Mesodermal cell (in vitro differentiated cells): ENCODE results near the gene CUEDC2.

Source experiments
- H3K27ac ChIP-seq: 2 replicates; pipeline ENCODE4 v1.7.0; 2013; ENCODE audit warnings: mild to moderate bottlenecking, low read depth, low read length, moderate library complexity; ENCODE audit not compliant: severe bottlenecking
- H3K36me3 ChIP-seq: 2 replicates; pipeline ENCODE4 v1.7.1; 2013; ENCODE audit warnings: mild to moderate bottlenecking, low read length, moderate library complexity; ENCODE audit not compliant: control insufficient read depth, insufficient read depth
- H3K4me1 ChIP-seq: one replicate; pipeline ENCODE4 v1.7.1; 2013; ENCODE audit warnings: mild to moderate bottlenecking, low read length; ENCODE audit not compliant: insufficient read depth, control insufficient read depth, poor library complexity, severe bottlenecking
- H3K4me3 ChIP-seq: 2 replicates; pipeline ENCODE4 v1.7.0; 2013; ENCODE audit warnings: low read length, control low read depth, mild to moderate bottlenecking; ENCODE audit not compliant: insufficient read depth, poor library complexity, severe bottlenecking; ENCODE audit errors: extremely low read depth
- H3K9me3 ChIP-seq: 2 replicates; pipeline ENCODE4 v1.7.1; 2013; ENCODE audit warnings: mild to moderate bottlenecking, low read length, moderate library complexity; ENCODE audit not compliant: control insufficient read depth
- whole genome bisulfite sequencing, 2 experiments: methylation state at CpG; one replicate each; pipeline ENCODE4 v1.1.5; 2013; ENCODE audit warnings: missing lambda C conversion rate in 2 of 2; ENCODE audit not compliant: insufficient coverage in 2 of 2; 5-methylcytosine and 5-hydroxymethylcytosine counted together

CUEDC2 gene

DNA sequence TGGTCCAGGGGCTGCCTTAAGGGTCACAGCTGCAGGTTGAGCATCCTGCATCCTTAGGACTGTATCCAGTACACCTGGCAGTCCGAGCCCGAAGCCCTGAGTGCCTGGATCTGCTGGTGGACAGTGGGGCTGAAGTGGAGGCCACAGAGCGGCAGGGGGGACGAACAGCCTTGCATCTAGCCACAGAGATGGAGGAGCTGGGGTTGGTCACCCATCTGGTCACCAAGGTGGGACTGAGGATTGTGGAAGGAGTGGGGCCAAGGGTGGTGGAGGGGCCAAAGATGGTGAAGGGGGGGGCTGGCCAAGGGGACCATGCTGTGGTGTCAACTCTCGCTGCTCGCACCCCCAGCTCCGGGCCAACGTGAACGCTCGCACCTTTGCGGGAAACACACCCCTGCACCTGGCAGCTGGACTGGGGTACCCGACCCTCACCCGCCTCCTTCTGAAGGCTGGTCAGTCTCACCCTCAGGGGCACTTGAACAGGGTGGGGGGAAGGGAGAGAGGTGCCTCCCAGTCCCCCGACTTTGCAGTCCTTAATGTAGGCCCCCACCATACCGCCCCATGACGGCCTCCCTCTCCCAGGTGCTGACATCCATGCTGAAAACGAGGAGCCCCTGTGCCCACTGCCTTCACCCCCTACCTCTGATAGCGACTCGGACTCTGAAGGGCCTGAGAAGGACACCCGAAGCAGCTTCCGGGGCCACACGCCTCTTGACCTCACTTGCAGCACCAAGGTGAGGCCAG, 31.6 kb downstream of the CUEDC2 start:
- peaks cover 21% of the 10 kb centered on the region for H3K4me1 ChIP-seq
- H3K27ac ChIP-seq = no peak overlapping the region
- peaks cover 26% of the 10 kb centered on the region for H3K36me3 ChIP-seq
- H3K9me3 ChIP-seq = no peaks in the 10 kb centered on the region
- WGBS, 2 experiments = 95 to 98% methylated on average over 17 to 21 of the region's 22 CpGs
- H3K4me3 ChIP-seq = no peak overlapping the region

DNA sequence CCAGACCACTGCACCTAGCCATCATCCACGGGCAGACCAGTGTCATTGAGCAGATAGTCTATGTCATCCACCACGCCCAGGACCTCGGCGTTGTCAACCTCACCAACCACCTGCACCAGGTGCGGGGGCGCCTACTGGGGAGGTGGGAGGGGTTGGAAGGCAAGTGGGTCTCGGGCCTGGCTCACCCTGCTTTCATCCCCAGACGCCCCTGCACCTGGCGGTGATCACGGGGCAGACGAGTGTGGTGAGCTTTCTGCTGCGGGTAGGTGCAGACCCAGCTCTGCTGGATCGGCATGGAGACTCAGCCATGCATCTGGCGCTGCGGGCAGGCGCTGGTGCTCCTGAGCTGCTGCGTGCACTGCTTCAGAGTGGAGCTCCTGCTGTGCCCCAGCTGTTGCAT, 32.3 kb downstream of the CUEDC2 start:
- Histone ChIP-seq H3K4me3 (no peak overlapping the region), H3K9me3 (no peaks in the 10 kb centered on the region), H3K27ac (no peak overlapping the region), H3K4me1 (peaks cover 21% of the 10 kb centered on the region), H3K36me3 (peaks cover 26% of the 10 kb centered on the region)
- WGBS, 2 experiments = 94 to 97% methylated on average over 11 to 13 of the region's 17 CpGs

DNA sequence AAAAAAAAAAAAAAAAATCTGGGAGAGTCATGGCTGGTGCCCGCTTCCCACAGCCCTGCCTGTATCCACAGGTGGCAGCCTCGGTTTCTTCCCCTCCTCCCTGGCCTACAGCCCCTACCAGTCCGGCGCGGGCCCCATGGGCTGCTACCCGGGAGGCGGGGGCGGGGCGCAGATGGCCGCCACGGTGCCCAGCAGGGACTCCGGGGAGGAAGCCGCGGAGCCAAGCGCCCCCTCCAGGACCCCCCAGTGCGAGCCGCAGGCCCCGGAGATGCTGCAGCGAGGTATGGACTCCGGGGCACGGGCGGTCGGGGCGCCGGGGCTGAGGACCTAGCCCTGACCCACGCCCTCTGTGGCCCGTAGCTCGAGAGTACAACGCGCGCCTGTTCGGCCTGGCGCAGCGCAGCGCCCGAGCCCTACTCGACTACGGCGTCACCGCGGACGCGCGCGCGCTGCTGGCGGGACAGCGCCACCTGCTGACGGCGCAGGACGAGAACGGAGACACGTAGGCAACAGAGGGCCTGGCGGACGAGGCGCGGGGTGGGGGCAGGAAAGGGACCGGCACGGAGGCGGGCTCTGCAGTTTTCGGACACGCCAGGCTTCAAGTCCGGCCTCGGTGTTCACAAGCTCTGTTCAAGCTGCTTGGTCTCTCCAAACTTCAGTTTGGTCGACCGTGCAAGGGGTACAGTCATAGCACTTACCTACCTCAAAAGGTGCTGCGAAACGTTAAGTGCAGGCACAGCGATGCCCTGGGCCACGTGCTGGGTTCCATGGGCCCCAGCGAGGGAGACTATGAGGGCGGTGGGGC, 33.0 kb downstream of the CUEDC2 start:
- peak overlapping the region; percentile 49 for H3K27ac ChIP-seq
- H3K36me3 ChIP-seq = peaks cover 26% of the 10 kb centered on the region
- WGBS, 2 experiments = 8 to 9% methylated on average over 64 to 66 of the region's 72 CpGs
- no peaks in the 10 kb centered on the region for H3K9me3 ChIP-seq
- peak overlapping the region; percentile 40 for H3K4me3 ChIP-seq
- peaks cover 26% of the 10 kb centered on the region for H3K4me1 ChIP-seq

DNA sequence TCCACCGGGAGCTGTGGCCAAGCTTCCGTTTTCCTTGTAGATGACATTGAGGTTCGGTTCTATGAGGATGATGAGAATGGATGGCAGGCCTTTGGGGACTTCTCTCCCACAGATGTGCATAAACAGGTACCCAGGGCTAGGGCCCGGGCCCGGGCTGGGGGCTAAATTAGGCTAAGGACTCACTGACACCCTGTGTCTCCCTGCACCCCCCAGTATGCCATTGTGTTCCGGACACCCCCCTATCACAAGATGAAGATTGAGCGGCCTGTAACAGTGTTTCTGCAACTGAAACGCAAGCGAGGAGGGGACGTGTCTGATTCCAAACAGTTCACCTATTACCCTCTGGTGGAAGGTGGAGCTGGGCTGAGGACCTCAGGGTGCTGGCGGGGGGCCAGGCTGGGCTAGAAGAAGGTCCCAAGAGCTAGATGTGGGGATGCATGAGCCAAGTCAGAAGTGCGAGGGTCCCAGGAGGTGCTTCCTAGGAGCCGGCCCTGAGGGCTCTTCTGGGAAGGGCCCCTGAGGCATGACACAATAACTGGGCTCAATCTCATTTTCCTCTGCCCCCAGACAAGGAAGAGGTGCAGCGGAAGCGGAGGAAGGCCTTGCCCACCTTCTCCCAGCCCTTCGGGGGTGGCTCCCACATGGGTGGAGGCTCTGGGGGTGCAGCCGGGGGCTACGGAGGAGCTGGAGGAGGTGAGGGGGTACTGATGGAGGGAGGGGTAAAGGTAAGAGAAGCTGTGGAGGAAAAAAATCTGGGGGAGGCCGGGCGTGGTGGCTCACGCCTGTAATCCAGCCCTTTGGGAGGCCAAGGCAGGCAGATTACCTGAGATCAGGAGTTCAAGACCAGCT, 34.0 kb downstream of the CUEDC2 start:
- Histone ChIP-seq H3K4me3 (no peak overlapping the region), H3K27ac (no peak overlapping the region), H3K36me3 (peaks cover 26% of the 10 kb centered on the region), H3K9me3 (no peaks in the 10 kb centered on the region), H3K4me1 (peaks cover 26% of the 10 kb centered on the region)
- 95% methylated on average over 8 to 15 of the region's 21 CpGs for WGBS, 2 experiments

DNA sequence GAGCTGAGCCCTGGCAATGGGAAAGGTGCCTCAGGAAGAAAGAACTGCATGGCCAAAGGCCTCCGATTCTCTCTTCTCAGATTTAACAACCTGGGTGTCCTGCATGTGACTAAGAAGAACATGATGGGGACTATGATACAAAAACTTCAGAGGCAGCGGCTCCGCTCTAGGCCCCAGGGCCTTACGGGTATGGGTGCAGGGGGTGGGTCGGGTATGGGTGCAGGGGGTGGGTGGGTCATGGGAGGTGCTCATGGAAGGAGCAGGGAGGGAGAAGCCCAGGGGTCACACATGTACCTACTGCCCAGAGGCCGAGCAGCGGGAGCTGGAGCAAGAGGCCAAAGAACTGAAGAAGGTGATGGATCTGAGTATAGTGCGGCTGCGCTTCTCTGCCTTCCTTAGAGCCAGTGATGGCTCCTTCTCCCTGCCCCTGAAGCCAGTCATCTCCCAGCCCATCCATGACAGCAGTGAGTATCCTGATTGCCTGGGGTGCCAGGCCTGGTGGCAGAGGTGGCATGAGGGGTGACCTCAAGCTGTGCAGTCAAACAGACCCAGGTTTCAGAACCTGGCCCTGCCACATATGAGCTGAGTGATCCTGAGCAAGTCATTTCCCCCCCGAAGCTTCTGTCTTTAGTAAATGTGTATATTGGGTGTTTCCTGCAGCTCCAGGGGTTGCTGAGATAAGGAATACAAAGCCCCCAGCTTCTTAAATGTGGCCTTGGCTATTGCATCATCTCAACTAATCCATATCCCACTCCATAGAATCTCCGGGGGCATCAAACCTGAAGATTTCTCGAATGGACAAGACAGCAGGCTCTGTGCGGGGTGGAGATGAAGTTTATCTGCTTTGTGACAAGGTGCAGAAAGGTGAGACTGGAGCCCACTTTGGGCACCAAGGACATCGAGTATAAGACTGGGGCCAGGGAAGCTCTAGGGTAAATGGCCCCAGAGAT, 34.9 kb downstream of the CUEDC2 start:
- H3K4me3 ChIP-seq = no peak overlapping the region
- peaks cover 26% of the 10 kb centered on the region for H3K4me1 ChIP-seq
- H3K27ac ChIP-seq = no peak overlapping the region
- H3K9me3 ChIP-seq = no peaks in the 10 kb centered on the region
- peaks cover 26% of the 10 kb centered on the region for H3K36me3 ChIP-seq
- 98 to 100% methylated on average over 6 to 7 of the region's 14 CpGs for WGBS, 2 experiments

DNA sequence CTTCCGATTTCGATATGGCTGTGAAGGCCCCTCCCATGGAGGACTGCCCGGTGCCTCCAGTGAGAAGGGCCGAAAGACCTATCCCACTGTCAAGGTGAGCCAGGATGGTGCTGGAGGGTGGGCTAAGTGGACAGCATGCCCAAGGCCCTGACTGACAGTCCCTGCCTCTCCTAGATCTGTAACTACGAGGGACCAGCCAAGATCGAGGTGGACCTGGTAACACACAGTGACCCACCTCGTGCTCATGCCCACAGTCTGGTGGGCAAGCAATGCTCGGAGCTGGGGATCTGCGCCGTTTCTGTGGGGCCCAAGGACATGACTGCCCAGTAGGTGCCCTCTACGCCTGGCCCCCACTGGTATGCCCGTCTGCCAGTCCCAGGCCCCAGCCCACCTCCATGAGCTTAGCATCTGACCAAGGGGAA, 35.6 kb downstream of the CUEDC2 start:
- peak overlapping the region; percentile 71 for H3K4me3 ChIP-seq
- WGBS, 2 experiments = 94 to 95% methylated on average over 11 to 12 of the region's 12 CpGs

DNA sequence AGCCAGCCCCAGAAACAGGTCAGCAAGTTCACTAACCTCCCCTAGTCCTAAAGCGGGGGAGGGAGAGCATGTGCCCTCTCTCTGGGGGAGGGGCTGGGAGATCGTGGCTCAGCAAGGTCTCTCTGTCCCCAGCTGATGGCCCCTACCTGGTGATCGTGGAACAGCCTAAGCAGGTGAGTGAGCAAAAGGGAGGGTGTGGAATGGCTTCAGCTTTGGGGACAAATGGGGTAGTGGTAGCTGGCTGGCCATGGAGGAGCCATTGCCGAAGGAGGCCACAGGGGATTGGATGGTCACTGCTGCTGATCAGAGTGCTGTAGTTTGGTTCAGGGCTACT, 36.1 kb downstream of the CUEDC2 start:
- H3K4me3 ChIP-seq = peak overlapping the region; percentile 71
- H3K36me3 ChIP-seq = peaks cover 21% of the 10 kb centered on the region
- H3K27ac ChIP-seq = no peak overlapping the region
- H3K4me1 ChIP-seq = peaks cover 13% of the 10 kb centered on the region
- H3K9me3 ChIP-seq = no peaks in the 10 kb centered on the region
- WGBS, 2 experiments = 73% methylated on average over 2 of the region's 4 CpGs; no CpG with 5 or more reads in 1 of the 2 experiments

More for the DNA sequence above, 35.6 kb downstream of the CUEDC2 start:
- Histone ChIP-seq H3K36me3 (peaks cover 26% of the 10 kb centered on the region), H3K9me3 (no peaks in the 10 kb centered on the region), H3K4me1 (peaks cover 18% of the 10 kb centered on the region), H3K27ac (no peak overlapping the region)

DNA sequence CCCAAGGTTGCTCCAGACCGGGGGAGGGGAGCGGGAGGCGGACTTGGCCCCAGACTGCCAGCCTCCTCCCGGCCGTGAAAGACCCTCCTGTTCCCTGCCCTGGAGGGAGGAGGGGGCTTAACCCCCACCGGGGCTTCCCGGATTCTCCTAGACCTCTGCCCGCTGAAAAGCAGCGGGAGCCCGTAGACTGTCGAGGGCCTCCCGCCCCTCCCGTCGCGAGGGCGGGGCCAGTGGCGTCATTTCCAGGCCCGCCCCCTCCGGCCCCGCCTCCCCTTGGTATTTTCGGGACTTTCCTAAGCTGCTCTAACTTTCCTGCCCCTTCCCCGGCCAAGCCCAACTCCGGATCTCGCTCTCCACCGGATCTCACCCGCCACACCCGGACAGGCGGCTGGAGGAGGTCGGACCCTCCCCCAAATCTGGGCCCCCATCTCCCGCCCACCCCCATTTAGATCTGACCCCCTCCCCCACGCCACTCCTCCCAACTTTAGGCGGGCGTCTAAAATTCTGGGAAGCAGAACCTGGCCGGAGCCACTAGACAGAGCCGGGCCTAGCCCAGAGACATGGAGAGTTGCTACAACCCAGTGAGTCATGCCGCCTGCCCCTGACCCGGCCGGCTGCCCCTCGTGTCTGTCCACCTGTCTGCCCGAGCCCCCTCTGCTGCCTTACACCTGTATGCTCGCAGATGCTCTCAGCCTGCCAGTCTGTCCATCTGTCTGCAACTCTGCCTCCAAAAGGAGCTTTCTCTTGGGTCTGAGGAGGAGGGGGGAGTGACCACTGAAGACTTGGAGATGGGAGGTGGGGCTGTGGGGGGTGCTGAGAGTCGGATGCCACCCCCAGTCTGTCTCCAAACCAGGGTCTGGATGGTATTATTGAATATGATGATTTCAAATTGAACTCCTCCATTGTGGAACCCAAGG, 36.7 kb downstream of the CUEDC2 start, which contains the start of gene NFKB2:
NFKB2 (plus strand) TSS at position 306 of the 917 bp plus-strand sequence; CDS start at position 561, 255 bp downstream.
- H3K4me1 ChIP-seq = peaks cover 11% of the 10 kb centered on the region
- H3K27ac ChIP-seq = peak within 1 kb of the TSS; percentile 73
- peaks cover 16% of the 10 kb centered on the region for H3K36me3 ChIP-seq
- WGBS, 2 experiments = 0 to 1% methylated on average over 19 to 38 of the region's 42 CpGs
- H3K9me3 ChIP-seq = no peaks in the 10 kb centered on the region
- peak within 1 kb of the TSS; percentile 71 for H3K4me3 ChIP-seq

DNA sequence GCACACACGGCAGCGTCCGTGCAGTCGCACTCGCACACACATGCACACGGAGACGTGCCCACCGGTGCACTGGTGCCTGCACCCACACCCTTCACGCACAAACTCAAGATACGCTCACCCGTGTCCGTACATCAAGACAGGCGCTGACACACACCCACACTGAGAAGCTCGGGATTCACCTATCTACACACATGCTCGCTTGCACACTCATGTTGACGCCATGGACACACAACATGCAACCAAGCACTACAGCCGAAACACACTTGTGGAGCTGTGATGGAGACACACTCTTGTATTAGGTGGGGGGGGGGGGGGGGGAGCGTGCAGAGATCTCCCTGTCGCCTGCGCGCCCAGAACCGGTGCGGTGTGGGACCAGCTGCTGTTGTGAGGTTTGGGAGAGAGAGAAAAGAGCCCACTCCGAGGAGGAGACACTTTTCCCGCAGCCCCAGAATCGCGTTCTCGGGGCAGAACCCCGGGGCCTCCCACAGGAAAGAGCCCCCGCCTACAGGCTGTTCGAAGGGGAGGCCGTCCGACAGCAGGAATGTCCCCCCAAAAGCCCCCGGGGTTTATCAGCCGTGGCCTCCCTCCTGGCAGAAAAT, 37.5 kb downstream of the CUEDC2 start:
- H3K4me3 ChIP-seq = peak overlapping the region; percentile 71
- H3K27ac ChIP-seq = peak overlapping the region; percentile 73

More for the DNA sequence above, 37.5 kb downstream of the CUEDC2 start:
- Histone ChIP-seq H3K9me3 (no peaks in the 10 kb centered on the region), H3K36me3 (peaks cover 13% of the 10 kb centered on the region), H3K4me1 (peaks cover 11% of the 10 kb centered on the region)
- WGBS, 2 experiments = 0 to 1% methylated on average over 17 to 24 of the region's 35 CpGs
